SU-DHL-6 (cell line): ENCODE results near the gene PRRT4.

Experiments
- H2AFZ ChIP-seq: fragments of 200-600 bp; sonication (generic); 2 replicates; pipeline ENCODE4 v1.6.1; 2014; ENCODE audit warnings: low read depth, mild to moderate bottlenecking, moderate library complexity, mixed read lengths, antibody characterized with exemption, low read length; ENCODE audit not compliant: severe bottlenecking
- H3F3A ChIP-seq: fragments of 200-600 bp; shearing (Covaris generic); 2 replicates; pipeline ENCODE4 v1.6.0; 2016; ENCODE audit warnings: antibody characterized with exemption, mild to moderate bottlenecking; ENCODE audit not compliant: insufficient read depth
- H3K27ac ChIP-seq: fragments of 200-600 bp; sonication (generic); 2 replicates; pipeline ENCODE4 v1.5.1; 2016; ENCODE audit warnings: low read depth, mild to moderate bottlenecking, low read length, moderate library complexity, mixed read lengths
- H3K27me3 ChIP-seq: fragments of 200-600 bp; sonication (generic), shearing (Covaris generic); 2 replicates; pipeline ENCODE4 v1.6.0; 2014; ENCODE audit warnings: mild to moderate bottlenecking, low read length
- H3K36me3 ChIP-seq: fragments of 200-600 bp; sonication (generic); 2 replicates; pipeline ENCODE4 v1.6.1; 2014; ENCODE audit warnings: mild to moderate bottlenecking, low read length, mixed read lengths
- H3K4me2 ChIP-seq: fragments of 300-600, 200-600 bp; shearing (Covaris generic), sonication (generic); 2 replicates; pipeline ENCODE4 v1.6.0; 2014; ENCODE audit warnings: low read length, low read depth, mild to moderate bottlenecking; ENCODE audit not compliant: poor library complexity, severe bottlenecking
- H3K4me3 ChIP-seq: fragments of 200-600 bp; sonication (generic); 2 replicates; pipeline ENCODE4 v1.5.1; 2014; ENCODE audit warnings: antibody characterized with exemption, low read length, mild to moderate bottlenecking, mixed read lengths; ENCODE audit not compliant: insufficient read depth, poor library complexity, severe bottlenecking
- H3K79me2 ChIP-seq: fragments of 200-600 bp; sonication (generic); 2 replicates; pipeline ENCODE4 v1.6.1; 2014; ENCODE audit warnings: mild to moderate bottlenecking, low read length, moderate library complexity; ENCODE audit not compliant: insufficient read depth
- H3K9ac ChIP-seq: fragments of 200-600 bp; sonication (generic); 2 replicates; pipeline ENCODE4 v1.7.0; 2014; ENCODE audit warnings: mild to moderate bottlenecking, low read length
- H3K9me2 ChIP-seq: fragments of 200-600 bp; sonication (generic); replicated peaks from 2 replicates; pipeline ENCODE4 v1.6.1; 2014; ENCODE audit warnings: low read length; ENCODE audit not compliant: insufficient read depth
- H3K9me3 ChIP-seq: fragments of 200-600 bp; sonication (generic); 2 replicates; pipeline ENCODE4 v1.6.1; 2014; ENCODE audit warnings: low read length, mixed read lengths; ENCODE audit not compliant: insufficient read depth
- H4K20me1 ChIP-seq: fragments of 200-600 bp; sonication (generic); 2 replicates; pipeline ENCODE4 v1.6.1; 2014; ENCODE audit warnings: low read depth, mild to moderate bottlenecking, antibody characterized with exemption, low read length, moderate library complexity, mixed read lengths
- EZH2phosphoT487 ChIP-seq: fragments of 200-600 bp; sonication (generic), shearing (Covaris generic); conservative IDR thresholded peaks from 2 replicates; pipeline ENCODE4 v1.6.1; 2018; ENCODE audit warnings: mild to moderate bottlenecking, antibody characterized with exemption, low read length, moderate library complexity, mixed read lengths
- TF ChIP-seq, protein P1 (sequence below): fragments of 200-600 bp; sonication (generic); IDR thresholded peaks from one replicate; pipeline ENCODE4 v1.5.1; 2017; ENCODE audit warnings: antibody characterized with exemption, mild to moderate bottlenecking, low read length, moderate library complexity; ENCODE audit not compliant: insufficient read depth, poor library complexity, severe bottlenecking

PRRT4 gene

DNA sequence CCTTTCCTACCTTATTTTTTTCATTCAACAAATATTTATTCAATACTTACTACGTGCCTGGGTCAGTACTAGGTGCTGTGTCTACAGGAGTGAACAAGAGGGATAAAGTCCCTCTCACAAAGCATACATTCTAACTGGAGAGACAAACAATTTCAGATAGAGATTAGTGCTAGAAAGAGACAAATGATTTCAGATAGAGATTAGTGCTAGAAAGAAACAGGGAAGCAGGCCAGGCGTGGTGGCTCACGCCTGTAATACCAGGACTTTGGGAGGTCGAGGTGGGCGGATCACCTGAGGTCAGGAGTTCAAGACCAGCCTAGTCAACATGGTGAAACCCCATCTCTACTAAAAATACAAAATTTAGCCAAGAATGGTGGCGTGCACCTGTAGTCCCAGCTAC, 52.4 kb downstream of the PRRT4 start:
- H3K9me3 ChIP-seq = no peaks in the 10 kb centered on the region
- no peaks in the 10 kb centered on the region for H3K79me2 ChIP-seq
- no peak overlapping the region for H3K4me2 ChIP-seq
- H3K27ac ChIP-seq = no peak overlapping the region
- H3K36me3 ChIP-seq = peaks cover 11% of the 10 kb centered on the region; the same call in 1 of the 2 replicates
- TF ChIP-seq EZH2phosphoT487 = no peak
- TF ChIP-seq, protein P1, sequence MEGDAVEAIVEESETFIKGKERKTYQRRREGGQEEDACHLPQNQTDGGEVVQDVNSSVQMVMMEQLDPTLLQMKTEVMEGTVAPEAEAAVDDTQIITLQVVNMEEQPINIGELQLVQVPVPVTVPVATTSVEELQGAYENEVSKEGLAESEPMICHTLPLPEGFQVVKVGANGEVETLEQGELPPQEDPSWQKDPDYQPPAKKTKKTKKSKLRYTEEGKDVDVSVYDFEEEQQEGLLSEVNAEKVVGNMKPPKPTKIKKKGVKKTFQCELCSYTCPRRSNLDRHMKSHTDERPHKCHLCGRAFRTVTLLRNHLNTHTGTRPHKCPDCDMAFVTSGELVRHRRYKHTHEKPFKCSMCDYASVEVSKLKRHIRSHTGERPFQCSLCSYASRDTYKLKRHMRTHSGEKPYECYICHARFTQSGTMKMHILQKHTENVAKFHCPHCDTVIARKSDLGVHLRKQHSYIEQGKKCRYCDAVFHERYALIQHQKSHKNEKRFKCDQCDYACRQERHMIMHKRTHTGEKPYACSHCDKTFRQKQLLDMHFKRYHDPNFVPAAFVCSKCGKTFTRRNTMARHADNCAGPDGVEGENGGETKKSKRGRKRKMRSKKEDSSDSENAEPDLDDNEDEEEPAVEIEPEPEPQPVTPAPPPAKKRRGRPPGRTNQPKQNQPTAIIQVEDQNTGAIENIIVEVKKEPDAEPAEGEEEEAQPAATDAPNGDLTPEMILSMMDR = no peak
- H3F3A ChIP-seq = no peaks in the 10 kb centered on the region
- no peak overlapping the region for H3K9ac ChIP-seq
- H4K20me1 ChIP-seq = no peaks in the 10 kb centered on the region
- no peak overlapping the region for H3K4me3 ChIP-seq
- no peak overlapping the region for H2AFZ ChIP-seq
- no peaks in the 10 kb centered on the region for H3K27me3 ChIP-seq
- no peaks in the 10 kb centered on the region for H3K9me2 ChIP-seq

DNA sequence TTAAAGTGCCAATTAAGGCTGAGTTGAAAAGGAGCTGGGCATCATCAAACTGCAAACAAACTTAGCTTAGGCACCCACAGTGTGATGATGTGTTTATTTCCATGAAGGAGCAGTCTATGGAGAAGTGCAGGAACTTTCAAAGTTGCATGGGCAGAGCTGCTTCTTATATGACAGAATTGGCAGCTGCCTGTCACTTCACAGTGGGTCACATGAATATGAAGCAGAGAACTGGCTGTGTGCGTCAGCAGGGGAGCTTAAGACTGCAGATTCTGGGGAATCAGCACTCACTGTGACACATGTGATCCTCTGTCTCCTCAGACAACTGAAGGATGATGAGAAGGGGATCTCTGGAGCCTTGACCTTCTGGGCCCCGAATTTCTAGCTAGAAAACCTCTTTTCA, 54.4 kb downstream of the PRRT4 start:
- H3K27ac ChIP-seq = no peak overlapping the region
- H3K79me2 ChIP-seq = no peaks in the 10 kb centered on the region
- H3K9me3 ChIP-seq = no peaks in the 10 kb centered on the region
- peaks cover 8% of the 10 kb centered on the region; the same call in 1 of the 2 replicates for H3K36me3 ChIP-seq
- no peak overlapping the region for H3K4me2 ChIP-seq
- H2AFZ ChIP-seq = no peak overlapping the region
- no peaks in the 10 kb centered on the region for H3K9me2 ChIP-seq
- H3F3A ChIP-seq = no peaks in the 10 kb centered on the region
- no peaks in the 10 kb centered on the region for H4K20me1 ChIP-seq
- no peaks in the 10 kb centered on the region for H3K27me3 ChIP-seq
- no peak overlapping the region for H3K9ac ChIP-seq
- TF ChIP-seq, protein P1 = no peak
- no peak for TF ChIP-seq EZH2phosphoT487
- H3K4me3 ChIP-seq = no peak overlapping the region

DNA sequence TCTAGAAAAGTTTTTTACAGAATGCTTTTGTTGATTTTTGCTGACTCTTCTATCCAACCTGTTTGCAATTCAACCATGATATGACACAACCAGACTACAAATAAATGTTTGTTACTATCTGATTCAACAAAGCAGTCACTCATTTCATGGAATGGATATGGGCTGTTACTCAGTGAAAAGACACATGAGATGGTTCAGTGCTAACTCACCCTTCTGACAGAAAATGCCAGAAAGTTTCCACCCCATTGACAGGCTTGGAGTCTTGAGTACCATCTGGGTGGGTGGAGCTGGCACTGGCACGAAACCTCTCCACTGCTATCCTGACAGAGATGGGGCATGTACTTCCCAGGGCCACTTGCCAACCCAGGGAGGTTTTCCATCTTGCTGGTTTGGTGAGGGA, 57.3 kb downstream of the PRRT4 start:
- TF ChIP-seq, protein P1 = no peak
- no peak for TF ChIP-seq EZH2phosphoT487
- Histone ChIP-seq H3K27me3 (no peaks in the 10 kb centered on the region), H3F3A (no peaks in the 10 kb centered on the region), H3K79me2 (no peaks in the 10 kb centered on the region), H3K36me3 (no peaks in the 10 kb centered on the region), H3K4me3 (no peak overlapping the region), H3K9ac (no peak overlapping the region), H3K9me3 (no peaks in the 10 kb centered on the region), H2AFZ (no peak overlapping the region), H3K27ac (no peak overlapping the region), H3K4me2 (no peak overlapping the region), H3K9me2 (no peaks in the 10 kb centered on the region), H4K20me1 (no peaks in the 10 kb centered on the region)
